Stimulated activated CD4-positive, alpha-beta T cell treated with anti-CD3 and anti-CD28 coated beads, Interleukin-2, amount 100 ng/mL, for 4 hours (primary cell): ENCODE results near the gene PNPLA7.
"Not testable (repeated sequence)": the region's sequence is repeated elsewhere in the genome, so short reads cannot be mapped to it uniquely, and the experiment has no call there.

Experiments used
- DNase-seq: peaks from one replicate; pipeline ENCODE4 v3.0.0-alpha.2; 2020; ENCODE audit warnings: low read depth

Gene PNPLA7

GRCh38 chr9:137417161-137418021, 132.8 kb downstream of the PNPLA7 start:
- DNase-seq: no peak

GRCh38 chr9:137416563-137417151, 133.5 kb downstream of the PNPLA7 start:
- no peak for DNase-seq

GRCh38 chr9:137416006-137416562, 134.1 kb downstream of the PNPLA7 start:
- DNase-seq: no peak

GRCh38 chr9:137415451-137415850, 134.8 kb downstream of the PNPLA7 start:
- DNase-seq: no peak

- no peak for DNase-seq
Observed at GRCh38 chr9:137412431-137412830, 137.8 kb downstream of the PNPLA7 start.

- DNase-seq: no peak
Observed at GRCh38 chr9:137411645-137412380, 138.4 kb downstream of the PNPLA7 start.

- DNase-seq: no peak
Observed at GRCh38 chr9:137411260-137411644, 138.9 kb downstream of the PNPLA7 start.

GRCh38 chr9:137410891-137411249, 139.3 kb downstream of the PNPLA7 start:
- DNase-seq: no peak

GRCh38 chr9:137410236-137410890, 139.8 kb downstream of the PNPLA7 start:
- not testable (repeated sequence) for DNase-seq
